Measurements from ENCODE around the gene PSMD9. TPM values are rescaled to one million over a fixed set of nuclear protein-coding genes. Genes with fewer than 3 reads are reported as not detected.
"Not testable (repeated sequence)": the region's sequence is repeated elsewhere in the genome, so short reads cannot be mapped to it uniquely, and the experiment has no call there.

Gene PSMD9
- total RNA-seq, 4 donors from 2014 or later = 54.8 to 79.5 (median 70.7) TPM

- ATAC-seq = no peak
- WGBS, 2 donors (ENCODE audit: low coverage in 1 of 2) = 79 to 83% methylated on average over 1 to 2 of the region's 2 CpGs
- no peak for TF ChIP-seq POLR2A (IDR thresholded peaks at IDR 0.05)
- no peak for TF ChIP-seq POLR2AphosphoS5 (IDR thresholded peaks at IDR 0.05)
- no peak for TF ChIP-seq EP300 (IDR thresholded peaks at IDR 0.05)
- TF ChIP-seq, protein P1, sequence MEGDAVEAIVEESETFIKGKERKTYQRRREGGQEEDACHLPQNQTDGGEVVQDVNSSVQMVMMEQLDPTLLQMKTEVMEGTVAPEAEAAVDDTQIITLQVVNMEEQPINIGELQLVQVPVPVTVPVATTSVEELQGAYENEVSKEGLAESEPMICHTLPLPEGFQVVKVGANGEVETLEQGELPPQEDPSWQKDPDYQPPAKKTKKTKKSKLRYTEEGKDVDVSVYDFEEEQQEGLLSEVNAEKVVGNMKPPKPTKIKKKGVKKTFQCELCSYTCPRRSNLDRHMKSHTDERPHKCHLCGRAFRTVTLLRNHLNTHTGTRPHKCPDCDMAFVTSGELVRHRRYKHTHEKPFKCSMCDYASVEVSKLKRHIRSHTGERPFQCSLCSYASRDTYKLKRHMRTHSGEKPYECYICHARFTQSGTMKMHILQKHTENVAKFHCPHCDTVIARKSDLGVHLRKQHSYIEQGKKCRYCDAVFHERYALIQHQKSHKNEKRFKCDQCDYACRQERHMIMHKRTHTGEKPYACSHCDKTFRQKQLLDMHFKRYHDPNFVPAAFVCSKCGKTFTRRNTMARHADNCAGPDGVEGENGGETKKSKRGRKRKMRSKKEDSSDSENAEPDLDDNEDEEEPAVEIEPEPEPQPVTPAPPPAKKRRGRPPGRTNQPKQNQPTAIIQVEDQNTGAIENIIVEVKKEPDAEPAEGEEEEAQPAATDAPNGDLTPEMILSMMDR (IDR thresholded peaks at IDR 0.05) = no peak
Measured at GRCh38 chr12:121921066-121921465, 32.5 kb downstream of the PSMD9 start.

GRCh38 chr12:121925358-121925695 lies 36.7 kb downstream of the PSMD9 start:
- ATAC-seq = no peak
- WGBS, 2 donors (ENCODE audit: low coverage in 1 of 2) = 48 to 87% methylated on average over 3 to 5 of the region's 7 CpGs
- H3K27ac ChIP-seq = peak overlapping the region in 3 of 4 donors; percentile 43 to 71 (median 57)

More at GRCh38 chr12:121921066-121921465, 32.5 kb downstream of the PSMD9 start:
- Histone ChIP-seq H3K4me1 (peaks cover 0 to 28% (median 0%) of the 10 kb centered on the region in 3 donors), H3K36me3 (peaks cover 0 to 28% of the 10 kb centered on the region in 2 donors), H3K27me3 (no peaks in the 10 kb centered on the region), H3K27ac (no peak overlapping the region), H3K9me3 (no peaks in the 10 kb centered on the region), H3K4me3 (no peak overlapping the region)

DNA sequence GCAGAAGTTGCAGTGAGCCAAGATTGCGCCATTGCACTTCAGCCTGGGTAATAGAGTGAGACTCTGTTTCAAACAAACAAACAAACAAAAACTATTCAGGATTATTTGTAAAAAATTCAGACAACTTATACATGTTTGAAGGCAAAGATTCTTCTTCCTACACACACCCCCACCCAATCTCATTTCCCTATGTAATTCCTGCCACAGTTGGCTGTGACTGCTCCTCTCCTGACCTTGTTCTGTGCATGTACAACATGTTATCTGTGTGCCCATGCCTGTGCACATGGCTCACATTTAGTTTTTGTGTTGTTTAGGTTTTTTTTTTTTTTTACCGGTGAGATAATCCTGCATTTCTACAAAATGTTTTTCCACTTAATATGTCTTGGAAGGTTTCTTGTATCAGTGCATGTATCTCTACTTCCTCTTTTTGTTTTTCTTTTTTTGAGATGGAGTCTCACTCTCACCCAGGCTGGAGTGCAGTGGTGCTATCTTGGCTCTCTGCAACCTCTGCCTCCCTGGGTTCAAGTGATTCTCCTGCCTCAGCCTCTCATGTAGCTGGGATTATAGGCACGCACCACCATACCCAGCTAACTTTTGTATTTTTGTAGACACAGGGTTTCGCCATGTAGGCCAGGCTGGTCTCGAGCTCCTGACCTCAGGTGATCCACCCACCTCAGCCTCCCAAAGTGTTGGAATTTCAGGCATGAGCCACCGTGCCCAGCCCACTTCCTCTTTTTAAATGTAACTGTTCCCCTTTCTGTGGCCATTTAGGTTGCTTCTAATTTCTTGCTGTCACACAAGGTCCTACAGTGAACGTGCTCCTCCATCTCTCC lies 38.5 kb downstream of the PSMD9 start:
- H3K9me3 ChIP-seq = no peaks in the 10 kb centered on the region

More at GRCh38 chr12:121925358-121925695, 36.7 kb downstream of the PSMD9 start:
- Histone ChIP-seq H3K36me3 (no peaks in the 10 kb centered on the region), H3K27me3 (no peaks in the 10 kb centered on the region), H3K9me3 (no peaks in the 10 kb centered on the region), H3K4me1 (peaks cover 0 to 16% (median 0%) of the 10 kb centered on the region in 3 donors), H3K4me3 (no peak overlapping the region)
- TF ChIP-seq, protein P1 (IDR thresholded peaks at IDR 0.05) = no peak
- TF ChIP-seq POLR2AphosphoS5 (IDR thresholded peaks at IDR 0.05) = no peak
- TF ChIP-seq EP300 (IDR thresholded peaks at IDR 0.05) = no peak
- TF ChIP-seq POLR2A (IDR thresholded peaks at IDR 0.05) = no peak

DNA sequence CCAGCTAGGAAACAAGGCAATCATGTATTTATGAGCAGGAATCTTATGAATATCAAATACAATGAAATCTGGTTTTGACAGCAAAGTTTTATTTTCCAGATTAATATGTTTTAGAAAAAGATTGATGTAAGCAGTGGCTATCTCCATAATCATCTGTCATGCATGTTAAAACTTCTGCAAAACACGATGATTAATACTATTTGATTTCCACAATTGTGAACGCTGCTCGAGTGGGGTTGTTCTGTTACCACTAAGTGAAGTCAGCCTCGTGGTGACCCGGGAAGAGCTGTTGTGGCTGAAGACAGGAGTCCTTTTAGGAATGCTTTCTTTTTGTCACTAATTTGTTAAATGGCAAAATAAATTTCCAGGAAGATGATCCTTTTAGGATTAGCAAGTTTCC lies 39.2 kb downstream of the PSMD9 start:
- Histone ChIP-seq H3K27ac (no peak overlapping the region), H3K9me3 (no peaks in the 10 kb centered on the region), H3K27me3 (no peaks in the 10 kb centered on the region), H3K36me3 (no peaks in the 10 kb centered on the region), H3K4me1 (peaks cover 0 to 16% (median 0%) of the 10 kb centered on the region in 3 donors), H3K4me3 (no peak overlapping the region)
- 59 to 70% methylated on average over 3 to 5 of the region's 5 CpGs for WGBS, 2 donors (ENCODE audit: low coverage in 1 of 2)
- ATAC-seq = no peak
- TF ChIP-seq POLR2AphosphoS5 (IDR thresholded peaks at IDR 0.05) (no peak), EP300 (IDR thresholded peaks at IDR 0.05) (no peak), POLR2A (IDR thresholded peaks at IDR 0.05) (no peak)
- TF ChIP-seq, protein P1 (IDR thresholded peaks at IDR 0.05) = no peak

More for the DNA sequence above, 38.5 kb downstream of the PSMD9 start:
- TF ChIP-seq EP300 (IDR thresholded peaks at IDR 0.05) (no peak), POLR2A (IDR thresholded peaks at IDR 0.05) (no peak), POLR2AphosphoS5 (IDR thresholded peaks at IDR 0.05) (no peak)
- TF ChIP-seq, protein P1 (IDR thresholded peaks at IDR 0.05) = no peak
- Histone ChIP-seq H3K27me3 (no peaks in the 10 kb centered on the region), H3K4me1 (peaks cover 0 to 16% (median 0%) of the 10 kb centered on the region in 3 donors), H3K27ac (no peak overlapping the region), H3K4me3 (no peak overlapping the region), H3K36me3 (no peaks in the 10 kb centered on the region)
- no peak for ATAC-seq
- WGBS, 2 donors (ENCODE audit: low coverage in 1 of 2) = 73 to 94% methylated on average over 2 to 7 of the region's 7 CpGs

GRCh38 chr12:121929545-121929944 lies 41.0 kb downstream of the PSMD9 start:
- not testable (repeated sequence) for H3K27ac ChIP-seq, H3K4me1 ChIP-seq, H3K4me3 ChIP-seq, H3K36me3 ChIP-seq, H3K9me3 ChIP-seq, H3K27me3 ChIP-seq, ATAC-seq
- WGBS, 2 donors (ENCODE audit: low coverage in 1 of 2) = 94% methylated on average over 6 of the region's 7 CpGs; no CpG with 5 or more reads in 1 of the 2 donors

All from gastroesophageal sphincter (tissue), 4 donors.